A549 (cell line): ENCODE data around the gene DDX20. TPM values are rescaled to one million over a fixed set of nuclear protein-coding genes. Genes with fewer than 3 reads are reported as not detected.

ENCODE experiments used
- ATAC-seq, 2 experiments: fragments of 200-7000 bp in 1 of 2; fragments of >200 bp in 1 of 2; cut with Nextera tagmentation in 1 of 2; cut with Tn5 transposase in 1 of 2; 3 replicates each; pipeline versions ENCODE4 v1.8.0 to v1.9.1; 2018 to 2020; ENCODE audit warnings: mild to moderate bottlenecking in 1 of 2, moderate library complexity in 1 of 2
- CTCF ChIA-PET: fragments of 300-600 bp; sonication (Branson Sonifier 250); formaldehyde crosslinking; extraction: SDS; loops from one replicate; lab custom pipeline; 2021; ENCODE audit warnings: antibody characterized with exemption, inconsistent platforms; lab: Yijun Ruan, JAX
- POLR2A ChIA-PET: fragments of 350-600 bp; formaldehyde crosslinking; extraction: SDS; loops from one replicate; lab custom pipeline; 2021; ENCODE audit warnings: antibody characterized with exemption, inconsistent platforms; lab: Yijun Ruan, JAX
- DNase-seq, 2 experiments: peaks; one replicate each; pipeline versions ENCODE4 v3.0.0 to v3.0.0-alpha.2; 2011 to 2016; ENCODE audit warnings: low read depth in 1 of 2, low spot score in 1 of 2
- FAIRE-seq: peaks from 2 replicates; lab custom pipeline; 2011; peaks lifted over from hg19 to GRCh38; lab: Jason Lieb, UNC
- H3K27ac ChIP-seq, 2 experiments: fragments of >200 bp; sonication (Bioruptor Twin); formaldehyde crosslinking; 3 replicates each; pipeline ENCODE4 v1.5.1; 2016 to 2017
- H3K4me1 ChIP-seq: fragments of >200 bp; sonication (Bioruptor Twin); formaldehyde crosslinking; 3 replicates; pipeline ENCODE4 v1.6.1; 2016
- H3K4me2 ChIP-seq: fragments of >200 bp; sonication (Bioruptor Twin); formaldehyde crosslinking; 3 replicates; pipeline ENCODE4 v1.6.1; 2016
- H3K4me3 ChIP-seq: fragments of >200 bp; sonication (Bioruptor Twin); formaldehyde crosslinking; 3 replicates; pipeline ENCODE4 v1.5.1; 2016
- H3K9me3 ChIP-seq: fragments of >200 bp; sonication (Bioruptor Twin); formaldehyde crosslinking; 3 replicates; pipeline ENCODE4 v1.6.1; 2016
- ATOH8 ChIP-seq: fragments of 250-450 bp; sonication (Bioruptor Pico); IDR thresholded peaks from 2 replicates; pipeline ENCODE4 v1.5.0; 2020; ENCODE audit warnings: low read depth, mild to moderate bottlenecking, moderate library complexity
- BHLHE40 ChIP-seq: IDR thresholded peaks from 2 replicates; pipeline ENCODE4 v1.6.1; 2012; ENCODE audit warnings: low read depth, low read length, inconsistent platforms
- CEBPB ChIP-seq, 2 experiments: fragments of >200 bp in 1 of 2; sonication (Bioruptor Twin) in 1 of 2; formaldehyde crosslinking in 1 of 2; IDR thresholded peaks; 2 replicates each; pipeline ENCODE4 v1.6.1; 2012 to 2016
- CHD2 ChIP-seq: fragments of 150-350 bp; IDR thresholded peaks from 2 replicates; pipeline ENCODE4 v1.6.1; 2014; ENCODE audit warnings: low read length; ENCODE audit not compliant: partially characterized antibody
- CTCF ChIP-seq: fragments of >200 bp; sonication (Bioruptor Twin); formaldehyde crosslinking; IDR thresholded peaks from 3 replicates; pipeline ENCODE4 v1.5.1; 2016
- EHF ChIP-seq: fragments of 250-450 bp; sonication (Bioruptor Pico); IDR thresholded peaks from 2 replicates; pipeline ENCODE4 v1.5.0; 2020; ENCODE audit warnings: mild to moderate bottlenecking
- EHMT2 ChIP-seq: fragments of 200-600 bp; sonication (generic); IDR thresholded peaks from 2 replicates; pipeline ENCODE4 v1.6.1; 2016; ENCODE audit warnings: antibody characterized with exemption, low read depth, mild to moderate bottlenecking, moderate library complexity
- ELK1 ChIP-seq: fragments of 150-350 bp; IDR thresholded peaks from 2 replicates; pipeline ENCODE4 v1.6.1; 2014; ENCODE audit warnings: low read depth, mild to moderate bottlenecking, low read length
- FOSL2 ChIP-seq, 2 experiments: fragments of 450-650 bp in 1 of 2; fragments of >200 bp in 1 of 2; sonication (Bioruptor Twin) in 1 of 2; formaldehyde crosslinking; IDR thresholded peaks; 2 replicates each; pipeline versions ENCODE4 v1.5.0 to v1.6.1; 2016 to 2020; ENCODE audit warnings: mild to moderate bottlenecking in 1 of 2, moderate library complexity in 1 of 2
- HES2 ChIP-seq: fragments of >200 bp; sonication (Bioruptor Twin); formaldehyde crosslinking; IDR thresholded peaks from 2 replicates; pipeline ENCODE4 v1.6.1; 2016
- JUN ChIP-seq, 2 experiments: fragments of >200 bp; sonication (Bioruptor Twin); formaldehyde crosslinking; IDR thresholded peaks; 2 replicates in 1 of 2; 3 replicates in 1 of 2; pipeline ENCODE4 v1.6.1; 2016 to 2017
- KDM1A ChIP-seq: fragments of 200-600 bp; sonication (generic); IDR thresholded peaks from 2 replicates; pipeline ENCODE4 v1.6.1; 2016; ENCODE audit warnings: low read depth, mild to moderate bottlenecking
- MYC ChIP-seq: IDR thresholded peaks from 2 replicates; pipeline ENCODE4 v1.6.1; 2012; ENCODE audit warnings: mild to moderate bottlenecking, inconsistent platforms, low read length, improper control_type of control experiment, borderline replicate concordance
- NFE2L2 ChIP-seq: fragments of 150-350 bp; conservative IDR thresholded peaks from 2 replicates; pipeline ENCODE4 v1.6.1; 2014; ENCODE audit warnings: low read length
- NPAS2 ChIP-seq: fragments of 250-450 bp; sonication (Bioruptor Pico); IDR thresholded peaks from 2 replicates; pipeline ENCODE4 v1.8.0; 2022; ENCODE audit warnings: mild to moderate bottlenecking, moderate library complexity, borderline replicate concordance
- PBX3 ChIP-seq: IDR thresholded peaks from 2 replicates; pipeline ENCODE4 v1.6.1; 2012
- RCOR1 ChIP-seq: fragments of 150-350 bp; IDR thresholded peaks from 2 replicates; pipeline ENCODE4 v1.6.1; 2014; ENCODE audit warnings: antibody characterized with exemption, low read length, low read depth
- RFX5 ChIP-seq: fragments of 450-650 bp; IDR thresholded peaks from 2 replicates; pipeline ENCODE4 v1.7.1; 2014; ENCODE audit warnings: antibody characterized with exemption, mild to moderate bottlenecking, moderate library complexity
- SMC3 ChIP-seq: fragments of >200 bp; sonication (Bioruptor Twin); formaldehyde crosslinking; IDR thresholded peaks from 3 replicates; pipeline ENCODE4 v1.6.1; 2018; ENCODE audit warnings: inconsistent platforms
- SREBF2 ChIP-seq: fragments of 450-650 bp; IDR thresholded peaks from 2 replicates; pipeline ENCODE4 v1.6.1; 2014; ENCODE audit warnings: mild to moderate bottlenecking, moderate library complexity
- TP53 ChIP-seq: fragments of 250-450 bp; sonication (Bioruptor Pico); IDR thresholded peaks from 2 replicates; pipeline ENCODE4 v1.5.0; 2021; ENCODE audit warnings: mild to moderate bottlenecking, moderate library complexity
- USF2 ChIP-seq: fragments of 450-650 bp; IDR thresholded peaks from 2 replicates; pipeline ENCODE4 v1.6.1; 2014; ENCODE audit warnings: antibody characterized with exemption
- WGBS: methylation state at CpG from one replicate; pipeline ENCODE4 v1.1.6; 2017; ENCODE audit errors: missing lambda C conversion rate; 5-methylcytosine and 5-hydroxymethylcytosine counted together
- polyA plus RNA-seq, 4 experiments: library from polyadenylated mRNA; depleted of rRNA in 3 of 4; stranded (reverse); fragments of >200 nt; fragmentation: RNase III in 1 of 4; extraction: RNeasy Plus Mini Kit Qiagen cat#74134 plus additional on column Dnase treatment in 1 of 4; gene quantifications; 2 replicates in 3 of 4; 3 replicates in 1 of 4; pipeline ENCODE4 v1.2.3, GENCODE V29; 2011 to 2017

DDX20 gene
- polyA plus RNA-seq, 2 of the 4 experiments (the other 2 are of a cell fraction), result 8.4 to 13.5 TPM

GRCh38 chr1:111737216-111738132, 18.2 kb upstream of the DDX20 start:
- peaks cover 10% of the 10 kb centered on the region; the same call in 2 of the 3 replicates for H3K4me1 ChIP-seq
- DNase-seq (no peak), ATAC-seq (no peak)
- CTCF ChIA-PET, result interaction anchor here (0.6 to 9.0 kb wide), 5 partner anchors 10 to 23 kb away, joined by 3 to 47 read pairs (median 3); no protein-coding TSS in a partner anchor
- WGBS, result 83% methylated on average over 8 of the region's 8 CpGs
- TF ChIP-seq ELK1 (no peak), RCOR1 (no peak), CTCF (no peak), NFE2L2 (no peak)
- TF ChIP-seq, all 56 proteins: peak for 0
- Histone ChIP-seq H3K9me3 (no peaks in the 10 kb centered on the region), H3K4me2 (peak overlapping the region; percentile 100), H3K4me3 (no peak overlapping the region; the same call in 2 of the 3 replicates), H3K27ac (peak overlapping the region in 1 of 2 experiments; percentile 95; a peak in 1 of 6 replicates)
- FAIRE-seq, result no peak
- POLR2A ChIA-PET, result interaction anchor here (1.2 kb wide), 1 partner anchor 11 kb away, joined by 3 read pairs; no protein-coding TSS in a partner anchor

GRCh38 chr1:111738133-111738435, 17.6 kb upstream of the DDX20 start:
- WGBS, result 74% methylated on average over 8 of the region's 9 CpGs
- H3K27ac ChIP-seq, result peak overlapping the region; percentile 78 to 95; a peak in 5 of 6 replicates
- ChIA-PET POLR2A (interaction anchor here (1.2 to 2.2 kb wide), 3 partner anchors 11 to 197 kb away, joined by 3 to 12 read pairs (median 3); no protein-coding TSS in a partner anchor), CTCF (interaction anchor here (0.6 to 9.0 kb wide), 5 partner anchors 9 to 256 kb away, joined by 3 to 47 read pairs (median 4); no protein-coding TSS in a partner anchor)
- FAIRE-seq (no peak), DNase-seq (no peak), ATAC-seq (no peak)
- peak overlapping the region; percentile 54 for H3K4me3 ChIP-seq
- H3K9me3 ChIP-seq, result no peaks in the 10 kb centered on the region
- peaks cover 10% of the 10 kb centered on the region; the same call in 2 of the 3 replicates for H3K4me1 ChIP-seq
- TF ChIP-seq USF2 (no peak), JUN (IDR thresholded peaks at IDR 0.05) (no peak), BHLHE40 (no peak), SMC3 (no peak), KDM1A (no peak), NPAS2 (CRISPR knock-in tag) (no peak), SREBF2 (no peak), ATOH8 (CRISPR knock-in tag) (no peak), MYC (no peak), EHMT2 (no peak), FOSL2 (IDR thresholded peaks at IDR 0.05) (no peak), FOSL2 (CRISPR knock-in tag; IDR thresholded peaks at IDR 0.05) (no peak), RFX5 (no peak), HES2 (no peak), CEBPB (IDR thresholded peaks at IDR 0.05) (no peak), TP53 (CRISPR knock-in tag) (no peak), CHD2 (no peak), PBX3 (no peak), EHF (no peak)
- peak overlapping the region; percentile 100 for H3K4me2 ChIP-seq
